ENCODE data around the gene SMIM35.

The SMIM35 gene

DNA sequence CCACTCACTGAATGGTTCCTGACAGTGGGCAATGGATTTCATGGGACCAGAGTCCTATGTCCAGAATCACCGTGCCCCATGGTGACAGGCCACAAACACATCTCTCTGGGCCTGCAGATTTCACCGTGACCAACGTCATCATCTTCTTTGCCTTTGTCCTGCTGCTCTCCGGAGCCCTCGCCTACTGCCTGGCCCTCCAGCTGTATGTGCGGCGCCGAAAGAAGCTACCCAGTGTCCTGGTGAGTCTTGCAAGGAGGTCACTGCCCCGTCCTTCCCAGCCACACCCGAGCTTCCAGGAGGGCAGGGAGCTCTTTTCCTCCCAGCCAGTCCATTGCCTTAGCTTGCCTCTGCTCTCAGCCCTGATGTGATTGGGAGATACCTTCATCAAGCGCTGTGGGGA, 91.3 kb downstream of the SMIM35 start:
- H3K27me3 ChIP-seq (replicated peaks; ENCODE audit: control insufficient read depth, insufficient read depth, low read length), result no peaks in the 10 kb centered on the region
- DNase-seq (ENCODE audit: extremely low read depth, insufficient read length), result no peak
- TF ChIP-seq, protein P1, sequence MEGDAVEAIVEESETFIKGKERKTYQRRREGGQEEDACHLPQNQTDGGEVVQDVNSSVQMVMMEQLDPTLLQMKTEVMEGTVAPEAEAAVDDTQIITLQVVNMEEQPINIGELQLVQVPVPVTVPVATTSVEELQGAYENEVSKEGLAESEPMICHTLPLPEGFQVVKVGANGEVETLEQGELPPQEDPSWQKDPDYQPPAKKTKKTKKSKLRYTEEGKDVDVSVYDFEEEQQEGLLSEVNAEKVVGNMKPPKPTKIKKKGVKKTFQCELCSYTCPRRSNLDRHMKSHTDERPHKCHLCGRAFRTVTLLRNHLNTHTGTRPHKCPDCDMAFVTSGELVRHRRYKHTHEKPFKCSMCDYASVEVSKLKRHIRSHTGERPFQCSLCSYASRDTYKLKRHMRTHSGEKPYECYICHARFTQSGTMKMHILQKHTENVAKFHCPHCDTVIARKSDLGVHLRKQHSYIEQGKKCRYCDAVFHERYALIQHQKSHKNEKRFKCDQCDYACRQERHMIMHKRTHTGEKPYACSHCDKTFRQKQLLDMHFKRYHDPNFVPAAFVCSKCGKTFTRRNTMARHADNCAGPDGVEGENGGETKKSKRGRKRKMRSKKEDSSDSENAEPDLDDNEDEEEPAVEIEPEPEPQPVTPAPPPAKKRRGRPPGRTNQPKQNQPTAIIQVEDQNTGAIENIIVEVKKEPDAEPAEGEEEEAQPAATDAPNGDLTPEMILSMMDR (IDR thresholded peaks at IDR 0.05; ENCODE audit: insufficient read depth, low read length, poor library complexity, severe bottlenecking), result no peak
- peaks cover 21% of the 10 kb centered on the region for H3K36me3 ChIP-seq (ENCODE audit: control insufficient read depth, insufficient read depth, low read length)
- no peak overlapping the region for H3K4me3 ChIP-seq (replicated peaks; ENCODE audit: low read depth, low read length)

DNA sequence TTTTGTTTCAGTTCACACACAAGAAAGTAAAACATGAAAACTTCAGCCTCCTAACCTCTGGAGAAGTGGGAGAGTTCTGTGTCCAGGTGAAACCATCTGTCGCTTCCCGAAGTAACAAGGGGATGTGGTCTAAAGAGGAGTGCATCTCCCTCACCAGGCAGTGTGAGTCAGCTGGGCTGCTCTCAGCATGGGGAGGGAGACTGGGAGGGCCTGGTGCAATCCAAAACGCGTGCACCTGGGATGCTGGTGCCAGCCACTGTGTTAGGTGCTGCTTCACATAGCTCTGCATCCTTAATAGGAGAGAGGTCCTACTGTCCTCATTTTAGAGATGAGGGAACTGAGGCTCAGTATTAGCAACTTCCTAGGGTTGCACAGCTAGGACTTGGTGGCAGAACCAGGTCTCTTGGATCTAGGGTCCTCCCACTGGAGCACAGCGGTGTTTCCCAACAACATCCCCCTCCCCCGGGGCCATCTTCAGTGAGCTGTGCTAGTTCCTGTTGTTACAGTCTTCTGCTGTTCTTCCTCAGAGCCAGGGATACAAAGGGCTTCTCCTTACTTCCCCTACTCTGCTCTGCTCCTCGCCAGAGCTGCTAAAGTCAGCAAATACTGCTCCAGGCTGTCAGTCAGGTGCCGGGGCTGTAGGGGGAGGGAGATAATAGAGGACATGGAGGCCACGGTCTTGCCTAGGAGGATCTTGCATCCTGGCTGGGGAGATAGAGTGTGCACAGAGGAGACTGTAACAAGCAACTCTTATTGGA, 92.6 kb downstream of the SMIM35 start:
- TF ChIP-seq, protein P1 (IDR thresholded peaks at IDR 0.05; ENCODE audit: insufficient read depth, low read length, poor library complexity, severe bottlenecking), result no peak
- no peak for DNase-seq (ENCODE audit: extremely low read depth, insufficient read length)
- Histone ChIP-seq H3K4me3 (replicated peaks; ENCODE audit: low read depth, low read length) (no peak overlapping the region), H3K27me3 (replicated peaks; ENCODE audit: control insufficient read depth, insufficient read depth, low read length) (no peaks in the 10 kb centered on the region), H3K36me3 (ENCODE audit: control insufficient read depth, insufficient read depth, low read length) (peaks cover 22% of the 10 kb centered on the region)

DNA sequence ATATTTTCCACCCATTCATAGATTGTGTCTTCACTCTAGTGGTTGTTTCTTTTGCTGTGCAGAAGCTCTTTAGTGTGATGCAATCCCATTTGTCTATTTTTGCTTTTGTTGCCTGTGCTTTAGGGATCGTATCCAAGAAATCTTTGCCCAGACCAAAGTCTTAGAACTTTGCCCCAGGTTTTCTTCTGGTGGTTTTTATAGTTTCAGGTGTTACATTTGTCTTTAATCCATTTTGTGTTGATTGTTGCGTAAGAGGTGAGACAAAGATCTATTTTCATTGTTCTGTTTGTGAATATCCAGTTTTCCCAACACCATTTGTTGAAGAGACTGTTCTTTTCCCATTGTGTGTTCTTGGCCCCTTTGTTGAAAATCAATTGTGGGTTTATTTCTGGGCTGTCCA, 94.1 kb downstream of the SMIM35 start:
- no peaks in the 10 kb centered on the region for H3K27me3 ChIP-seq (replicated peaks; ENCODE audit: control insufficient read depth, insufficient read depth, low read length)
- no peak for DNase-seq (ENCODE audit: extremely low read depth, insufficient read length)
- no peak overlapping the region for H3K4me3 ChIP-seq (replicated peaks; ENCODE audit: low read depth, low read length)
- TF ChIP-seq, protein P1 (IDR thresholded peaks at IDR 0.05; ENCODE audit: insufficient read depth, low read length, poor library complexity, severe bottlenecking), result no peak
- peaks cover 20% of the 10 kb centered on the region for H3K36me3 ChIP-seq (ENCODE audit: control insufficient read depth, insufficient read depth, low read length)

DNA sequence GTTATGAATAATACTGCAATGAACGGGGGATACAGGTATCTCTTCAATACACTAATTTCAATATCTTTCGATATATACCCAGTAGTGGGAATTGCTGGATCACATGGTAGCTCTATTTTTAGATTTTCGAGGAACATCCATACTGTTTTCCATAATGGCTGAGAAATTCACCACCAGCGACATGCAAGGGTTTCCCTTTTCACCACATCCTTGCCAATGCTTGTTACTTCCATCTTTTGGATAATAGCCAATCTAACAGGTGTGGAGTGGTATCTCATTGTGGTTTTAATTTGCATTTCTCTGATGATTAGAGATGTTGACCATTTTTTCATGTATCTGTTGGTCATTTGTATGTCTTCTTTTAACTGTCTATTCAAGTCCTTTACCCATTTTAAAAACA, 94.6 kb downstream of the SMIM35 start:
- Histone ChIP-seq H3K27me3 (replicated peaks; ENCODE audit: control insufficient read depth, insufficient read depth, low read length) (no peaks in the 10 kb centered on the region), H3K4me3 (replicated peaks; ENCODE audit: low read depth, low read length) (no peak overlapping the region), H3K36me3 (ENCODE audit: control insufficient read depth, insufficient read depth, low read length) (peaks cover 20% of the 10 kb centered on the region)
- TF ChIP-seq, protein P1 (IDR thresholded peaks at IDR 0.05; ENCODE audit: insufficient read depth, low read length, poor library complexity, severe bottlenecking), result no peak
- no peak for DNase-seq (ENCODE audit: extremely low read depth, insufficient read length)

DNA sequence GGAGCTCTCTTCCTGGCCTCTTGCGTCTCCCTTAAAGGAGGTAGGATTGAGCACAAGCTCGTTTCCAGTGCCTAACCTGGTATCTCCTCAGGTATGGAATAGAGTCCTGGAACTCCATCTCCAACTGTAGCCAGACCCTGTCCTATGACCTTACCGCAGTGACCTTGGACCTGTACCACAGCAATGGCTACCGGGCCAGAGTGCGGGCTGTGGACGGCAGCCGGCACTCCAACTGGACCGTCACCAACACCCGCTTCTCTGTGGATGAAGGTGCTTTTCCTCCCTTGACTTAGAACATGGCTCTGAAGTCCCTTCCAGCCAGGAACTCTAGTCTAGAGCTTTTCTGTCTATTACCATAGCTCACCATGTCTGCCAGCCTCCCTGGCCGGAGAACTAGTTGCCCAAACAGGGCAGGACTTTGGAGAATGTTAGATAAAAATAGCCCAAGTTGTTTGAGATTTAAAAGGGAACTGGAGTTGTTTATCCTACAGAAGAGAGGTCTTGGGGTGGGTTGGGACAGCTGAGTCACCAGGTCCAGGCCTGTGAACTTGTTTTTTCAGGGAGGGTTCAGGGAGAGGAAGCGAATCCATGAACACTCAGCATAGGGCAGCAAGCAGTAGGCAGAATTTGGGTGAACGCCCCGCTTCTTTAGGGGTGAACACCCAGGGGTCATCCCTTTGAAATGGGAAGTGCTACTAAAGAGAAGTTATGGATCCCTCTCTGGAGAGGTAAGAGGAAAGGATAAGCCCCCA, 97.2 kb downstream of the SMIM35 start:
- peaks cover 10% of the 10 kb centered on the region for H3K36me3 ChIP-seq (ENCODE audit: control insufficient read depth, insufficient read depth, low read length)
- TF ChIP-seq, protein P1 (IDR thresholded peaks at IDR 0.05; ENCODE audit: insufficient read depth, low read length, poor library complexity, severe bottlenecking), result no peak
- H3K4me3 ChIP-seq (replicated peaks; ENCODE audit: low read depth, low read length), result no peak overlapping the region
- DNase-seq (ENCODE audit: extremely low read depth, insufficient read length), result no peak
- no peaks in the 10 kb centered on the region for H3K27me3 ChIP-seq (replicated peaks; ENCODE audit: control insufficient read depth, insufficient read depth, low read length)

Data from GM06990 (cell line).